Measurements from ENCODE around the gene IL31.
A peak's percentile ranks its signal among the peaks of the same experiment; 100 is the strongest.

Gene IL31

DNA sequence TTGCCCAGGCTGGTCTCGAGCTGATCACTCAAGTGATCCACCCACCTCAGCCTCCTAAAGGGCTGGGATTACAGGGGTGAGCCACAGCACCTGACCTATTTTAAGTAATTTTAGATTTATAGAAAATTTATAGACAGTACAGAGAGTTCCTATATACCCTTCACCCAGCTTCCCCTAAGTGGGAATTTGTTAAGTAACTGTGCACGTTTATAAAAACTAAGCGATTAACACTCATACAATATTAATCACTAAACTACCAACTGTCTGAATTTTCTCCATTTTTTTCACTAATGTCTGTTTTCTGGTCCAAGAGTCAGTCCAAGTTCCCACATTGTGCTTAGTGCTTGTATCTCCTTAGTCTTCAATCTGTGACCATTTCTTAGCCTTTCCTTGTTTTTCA, 5.5 kb downstream of the IL31 start:
- no peak for DNase-seq (ENCODE audit: extremely low spot score)
- ChIA-PET POLR2A (no interaction called here), CTCF (interaction anchor here (2.6 kb wide), 1 partner anchor 23 kb away, joined by 21 read pairs; no protein-coding TSS in a partner anchor)
- TF ChIP-seq, protein P1, sequence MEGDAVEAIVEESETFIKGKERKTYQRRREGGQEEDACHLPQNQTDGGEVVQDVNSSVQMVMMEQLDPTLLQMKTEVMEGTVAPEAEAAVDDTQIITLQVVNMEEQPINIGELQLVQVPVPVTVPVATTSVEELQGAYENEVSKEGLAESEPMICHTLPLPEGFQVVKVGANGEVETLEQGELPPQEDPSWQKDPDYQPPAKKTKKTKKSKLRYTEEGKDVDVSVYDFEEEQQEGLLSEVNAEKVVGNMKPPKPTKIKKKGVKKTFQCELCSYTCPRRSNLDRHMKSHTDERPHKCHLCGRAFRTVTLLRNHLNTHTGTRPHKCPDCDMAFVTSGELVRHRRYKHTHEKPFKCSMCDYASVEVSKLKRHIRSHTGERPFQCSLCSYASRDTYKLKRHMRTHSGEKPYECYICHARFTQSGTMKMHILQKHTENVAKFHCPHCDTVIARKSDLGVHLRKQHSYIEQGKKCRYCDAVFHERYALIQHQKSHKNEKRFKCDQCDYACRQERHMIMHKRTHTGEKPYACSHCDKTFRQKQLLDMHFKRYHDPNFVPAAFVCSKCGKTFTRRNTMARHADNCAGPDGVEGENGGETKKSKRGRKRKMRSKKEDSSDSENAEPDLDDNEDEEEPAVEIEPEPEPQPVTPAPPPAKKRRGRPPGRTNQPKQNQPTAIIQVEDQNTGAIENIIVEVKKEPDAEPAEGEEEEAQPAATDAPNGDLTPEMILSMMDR (IDR thresholded peaks at IDR 0.05; ENCODE audit: control extremely low read depth, extremely low read depth, low read depth, missing control alignments): no peak

- CTCF ChIA-PET: interaction anchor here (0.9 to 2.6 kb wide), 7 partner anchors 9 to 373 kb away, joined by 3 to 21 read pairs (median 4); partner anchors contain the start of gene LRRC43
- POLR2A ChIA-PET: no interaction called here
- TF ChIP-seq, protein P1 (IDR thresholded peaks at IDR 0.05; ENCODE audit: control extremely low read depth, extremely low read depth, low read depth, missing control alignments): no peak
- no peak for DNase-seq (ENCODE audit: extremely low spot score)
These were observed 6.6 kb downstream of the IL31 start for GRCh38 chr12:122167356-122167925.

DNA sequence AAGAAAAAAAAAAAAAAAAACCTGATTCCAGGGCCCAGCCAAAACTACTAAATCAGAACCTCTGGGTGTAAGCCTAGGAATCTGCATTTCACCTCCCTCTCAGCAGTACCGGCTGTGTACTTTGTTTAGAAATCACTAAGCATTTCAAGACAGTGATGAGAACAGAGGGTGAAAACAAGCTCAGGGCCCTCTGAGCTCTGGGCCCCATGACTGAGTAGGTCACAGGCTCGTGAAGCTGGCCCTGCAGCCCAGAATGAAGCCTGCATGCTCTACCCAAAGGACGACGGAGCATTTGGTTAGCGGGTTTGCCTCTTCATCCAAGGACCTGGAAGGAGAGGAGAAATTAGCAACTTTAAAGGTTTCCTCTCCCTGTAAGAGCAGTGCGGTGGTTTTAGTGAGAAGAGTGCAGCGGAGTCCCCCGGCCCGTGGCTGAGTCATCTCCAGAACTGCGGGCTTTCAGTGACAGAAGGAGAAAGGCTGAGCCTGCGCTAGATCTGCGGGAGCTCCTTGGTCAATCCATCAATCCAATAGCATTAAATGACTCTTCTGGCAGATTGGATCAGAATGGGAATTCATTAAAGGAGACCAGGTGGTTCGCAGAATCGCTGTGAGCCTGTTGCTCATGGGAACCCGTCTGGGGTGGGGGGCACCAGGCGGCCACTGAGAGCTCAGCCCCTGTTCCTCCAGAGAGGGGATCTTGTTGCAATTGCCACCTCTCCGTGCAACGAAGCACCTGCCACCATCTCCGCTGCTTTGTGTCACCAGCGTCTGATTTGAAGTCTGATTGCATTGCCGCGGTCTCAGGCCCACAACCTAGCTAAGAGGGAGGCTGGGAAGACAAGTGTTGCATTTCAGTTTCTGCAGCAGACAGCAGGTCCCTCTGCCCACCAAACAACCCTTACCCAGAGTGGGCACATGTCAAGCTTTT, 7.3 kb downstream of the IL31 start:
- POLR2A ChIA-PET: interaction anchor here (0.7 kb wide), 2 partner anchors 113 to 668 kb away, joined by 5 to 6 read pairs; no protein-coding TSS in a partner anchor
- peak; percentile 68 for DNase-seq (ENCODE audit: extremely low spot score)
- CTCF ChIA-PET: interaction anchor here (0.9 to 2.6 kb wide), 8 partner anchors 9 to 372 kb away, joined by 3 to 21 read pairs (median 4); partner anchors contain the start of gene LRRC43
- TF ChIP-seq, protein P1 (IDR thresholded peaks at IDR 0.05; ENCODE audit: control extremely low read depth, extremely low read depth, low read depth, missing control alignments): no peak

DNA sequence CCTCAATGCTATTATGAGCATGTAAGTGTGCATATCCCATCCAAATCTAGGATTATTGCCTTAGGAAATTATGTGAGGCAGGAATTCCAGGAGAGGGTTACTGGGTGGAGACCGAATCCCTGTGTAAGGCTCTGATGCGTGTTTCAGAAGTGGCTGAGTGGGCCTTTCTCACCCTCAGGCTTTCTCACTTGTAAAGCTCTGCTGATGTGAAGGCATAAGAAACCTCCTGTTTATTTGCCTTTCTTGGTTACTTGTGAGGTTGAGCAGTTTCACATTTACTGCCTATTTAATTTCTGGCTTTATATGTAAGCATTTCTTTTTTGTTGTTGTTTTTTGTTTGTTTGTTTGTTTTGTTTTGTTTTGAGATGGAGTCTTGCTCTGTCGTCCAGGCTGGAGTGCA, 11.0 kb downstream of the IL31 start:
- no peak for DNase-seq (ENCODE audit: extremely low spot score)
- ChIA-PET CTCF (no interaction called here), POLR2A (no interaction called here)
- TF ChIP-seq, protein P1 (IDR thresholded peaks at IDR 0.05; ENCODE audit: control extremely low read depth, extremely low read depth, low read depth, missing control alignments): no peak

- POLR2A ChIA-PET: no interaction called here
- CTCF ChIA-PET: no interaction called here
- DNase-seq (ENCODE audit: extremely low spot score): no peak
- TF ChIP-seq, protein P1 (IDR thresholded peaks at IDR 0.05; ENCODE audit: control extremely low read depth, extremely low read depth, low read depth, missing control alignments): no peak
These were observed 12.3 kb downstream of the IL31 start for GRCh38 chr12:122161682-122162081.

GRCh38 chr12:122160761-122161160, 13.3 kb downstream of the IL31 start:
- ChIA-PET POLR2A (no interaction called here), CTCF (no interaction called here)
- no peak for DNase-seq (ENCODE audit: extremely low spot score)
- TF ChIP-seq, protein P1 (IDR thresholded peaks at IDR 0.05; ENCODE audit: control extremely low read depth, extremely low read depth, low read depth, missing control alignments): no peak
